Measurements from ENCODE around the gene USP24.
"Not testable (repeated sequence)": the region's sequence is repeated elsewhere in the genome, so short reads cannot be mapped to it uniquely, and the experiment has no call there.

The USP24 gene

DNA sequence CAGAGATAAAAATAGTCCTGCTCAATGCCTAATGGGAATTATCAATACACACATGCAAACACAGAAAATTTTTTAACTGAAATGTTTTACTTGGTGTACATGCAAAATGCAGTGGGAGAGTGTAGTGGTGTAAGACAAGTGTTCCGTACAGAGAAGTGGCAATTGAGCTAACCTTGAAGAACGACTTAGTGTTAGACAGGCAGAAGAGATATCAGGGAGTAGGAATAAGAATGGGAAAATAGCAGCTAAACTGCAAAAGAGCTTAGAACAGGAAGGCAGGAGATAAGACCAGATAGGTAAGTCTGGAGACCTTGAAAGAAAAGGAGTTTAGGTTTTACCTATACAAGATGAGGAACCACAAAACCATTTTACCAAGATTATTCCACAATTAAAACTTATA lies 9.0 kb downstream of the USP24 start:
- TF ChIP-seq, protein P1, sequence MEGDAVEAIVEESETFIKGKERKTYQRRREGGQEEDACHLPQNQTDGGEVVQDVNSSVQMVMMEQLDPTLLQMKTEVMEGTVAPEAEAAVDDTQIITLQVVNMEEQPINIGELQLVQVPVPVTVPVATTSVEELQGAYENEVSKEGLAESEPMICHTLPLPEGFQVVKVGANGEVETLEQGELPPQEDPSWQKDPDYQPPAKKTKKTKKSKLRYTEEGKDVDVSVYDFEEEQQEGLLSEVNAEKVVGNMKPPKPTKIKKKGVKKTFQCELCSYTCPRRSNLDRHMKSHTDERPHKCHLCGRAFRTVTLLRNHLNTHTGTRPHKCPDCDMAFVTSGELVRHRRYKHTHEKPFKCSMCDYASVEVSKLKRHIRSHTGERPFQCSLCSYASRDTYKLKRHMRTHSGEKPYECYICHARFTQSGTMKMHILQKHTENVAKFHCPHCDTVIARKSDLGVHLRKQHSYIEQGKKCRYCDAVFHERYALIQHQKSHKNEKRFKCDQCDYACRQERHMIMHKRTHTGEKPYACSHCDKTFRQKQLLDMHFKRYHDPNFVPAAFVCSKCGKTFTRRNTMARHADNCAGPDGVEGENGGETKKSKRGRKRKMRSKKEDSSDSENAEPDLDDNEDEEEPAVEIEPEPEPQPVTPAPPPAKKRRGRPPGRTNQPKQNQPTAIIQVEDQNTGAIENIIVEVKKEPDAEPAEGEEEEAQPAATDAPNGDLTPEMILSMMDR (conservative IDR thresholded peaks at IDR 0.05): no peak
- TF ChIP-seq ZFX (IDR thresholded peaks at IDR 0.05): no peak

DNA sequence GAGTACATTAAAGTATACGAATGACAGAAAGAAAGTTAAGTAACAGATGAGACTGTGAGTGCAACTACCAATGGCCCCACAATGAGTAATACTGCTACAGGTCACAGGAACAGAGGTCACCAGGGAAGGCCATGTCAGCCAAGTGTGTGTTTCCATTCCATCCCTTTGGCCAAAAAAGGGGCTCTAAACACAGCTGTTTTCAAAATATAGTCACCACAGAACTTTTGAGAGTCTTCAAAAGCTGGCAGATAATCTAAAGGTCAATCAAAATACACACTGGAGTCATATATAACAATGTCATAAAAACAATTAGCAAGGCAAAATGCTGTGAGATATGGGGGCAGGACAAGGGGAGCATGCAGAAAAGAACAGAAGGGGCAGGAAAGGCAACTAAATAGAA lies 10.2 kb downstream of the USP24 start:
- TF ChIP-seq, protein P1 (conservative IDR thresholded peaks at IDR 0.05): no peak
- no peak for TF ChIP-seq ZFX (IDR thresholded peaks at IDR 0.05)
- H3K27ac ChIP-seq: no peak overlapping the region

More for the DNA sequence above, 9.0 kb downstream of the USP24 start:
- no peak overlapping the region for H3K27ac ChIP-seq

DNA sequence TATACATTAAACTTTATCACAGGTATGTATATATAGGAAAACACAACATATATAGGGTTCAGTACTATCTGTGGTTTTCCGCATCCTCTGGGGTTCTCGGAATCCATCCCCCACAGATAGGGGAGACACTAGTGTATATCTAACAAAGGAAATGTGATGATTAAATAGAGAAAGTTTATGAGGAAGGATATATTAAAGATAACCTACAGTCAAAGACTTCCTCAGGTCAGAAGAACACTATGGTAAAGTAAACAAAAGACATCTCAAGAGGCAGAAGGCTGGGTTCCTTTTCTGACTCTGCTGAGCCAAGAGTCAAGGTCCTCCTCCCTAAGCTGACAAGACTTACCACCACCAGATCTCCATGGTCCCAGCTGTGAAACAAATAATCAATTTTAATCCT lies 12.1 kb downstream of the USP24 start:
- no peak for TF ChIP-seq ZFX (IDR thresholded peaks at IDR 0.05)
- TF ChIP-seq, protein P1 (conservative IDR thresholded peaks at IDR 0.05): no peak
- H3K27ac ChIP-seq: no peak overlapping the region

DNA sequence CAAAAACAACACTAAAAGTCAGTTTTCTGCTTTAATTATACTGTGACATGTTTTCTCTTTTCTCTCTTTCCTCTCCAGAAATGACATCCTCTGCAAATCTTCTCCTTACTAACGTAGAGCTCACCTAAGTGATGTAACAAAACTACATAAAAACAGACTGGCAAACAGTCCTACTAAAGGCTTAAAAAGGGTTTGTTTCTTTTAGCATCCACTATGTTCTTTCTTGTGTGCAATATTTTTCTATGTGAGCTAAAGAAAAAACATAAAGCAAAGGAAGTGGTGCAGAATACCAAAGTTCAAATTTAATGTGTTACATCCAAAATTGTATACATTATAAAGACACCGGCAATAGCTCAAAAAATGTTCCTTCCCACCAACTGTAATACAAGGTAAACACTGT lies 14.5 kb downstream of the USP24 start:
- H3K27ac ChIP-seq: no peak overlapping the region
- TF ChIP-seq, protein P1 (conservative IDR thresholded peaks at IDR 0.05): no peak

DNA sequence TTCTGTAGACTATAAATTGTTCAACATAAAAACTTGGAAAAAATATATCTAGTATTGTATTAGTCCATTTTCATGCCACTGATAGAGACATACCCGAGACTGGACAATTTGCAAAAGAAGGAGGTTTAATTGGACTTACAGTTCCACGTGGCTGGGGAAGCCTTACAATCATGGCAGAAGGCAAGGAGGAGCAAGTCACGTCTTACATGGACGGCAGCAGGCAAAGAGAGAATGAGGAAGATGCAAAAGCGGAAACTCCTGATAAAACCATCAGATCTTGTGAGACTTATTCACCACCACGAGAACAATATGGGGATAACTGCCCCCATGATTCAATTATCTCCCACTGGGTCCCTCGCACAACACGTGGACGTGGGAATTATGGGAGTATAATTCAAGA lies 15.4 kb downstream of the USP24 start:
- not testable (repeated sequence) for H3K27ac ChIP-seq

DNA sequence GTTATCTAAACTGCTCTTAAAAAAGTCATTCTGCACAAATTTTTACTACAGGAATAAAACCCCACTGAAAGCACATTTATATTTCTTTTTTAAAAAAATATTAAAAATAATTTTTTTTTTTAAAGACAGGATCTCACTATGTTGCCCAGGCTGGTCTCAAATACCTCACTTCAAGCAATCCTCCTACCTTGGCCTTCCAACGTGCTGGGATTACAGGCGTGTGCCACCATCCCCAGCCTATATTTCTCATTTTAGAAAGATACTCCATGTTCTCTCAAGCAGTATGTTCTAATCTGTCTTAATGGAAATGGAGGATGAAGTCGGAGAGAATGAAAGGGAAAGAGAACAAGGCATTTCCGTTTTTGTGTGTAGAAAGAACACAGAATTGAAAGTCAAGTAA lies 17.1 kb downstream of the USP24 start:
- TF ChIP-seq ZFX (IDR thresholded peaks at IDR 0.05): no peak
- TF ChIP-seq, protein P1 (conservative IDR thresholded peaks at IDR 0.05): no peak

DNA sequence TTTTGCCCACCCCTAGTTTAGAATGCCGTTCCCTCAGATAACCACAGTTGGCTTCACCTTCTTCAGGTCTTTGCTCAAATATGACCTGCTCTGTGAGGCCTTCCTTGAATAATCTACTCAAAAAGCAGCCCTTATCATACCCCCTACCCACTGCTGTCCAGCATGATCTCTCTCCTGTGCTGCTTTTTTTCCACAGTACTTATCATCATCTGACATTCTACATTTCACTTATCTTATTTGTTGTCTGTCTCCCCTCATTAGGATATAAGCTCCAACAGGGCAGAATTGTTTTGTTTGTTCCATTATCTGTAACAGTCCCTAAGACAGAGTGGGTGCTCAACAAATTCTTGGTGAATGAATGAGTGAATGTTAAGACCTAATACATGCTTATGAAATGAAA lies 18.1 kb downstream of the USP24 start:
- no peak overlapping the region for H3K27ac ChIP-seq
- TF ChIP-seq, protein P1 (conservative IDR thresholded peaks at IDR 0.05): no peak
- TF ChIP-seq ZFX (IDR thresholded peaks at IDR 0.05): no peak

More for the DNA sequence above, 17.1 kb downstream of the USP24 start:
- H3K27ac ChIP-seq: no peak overlapping the region

DNA sequence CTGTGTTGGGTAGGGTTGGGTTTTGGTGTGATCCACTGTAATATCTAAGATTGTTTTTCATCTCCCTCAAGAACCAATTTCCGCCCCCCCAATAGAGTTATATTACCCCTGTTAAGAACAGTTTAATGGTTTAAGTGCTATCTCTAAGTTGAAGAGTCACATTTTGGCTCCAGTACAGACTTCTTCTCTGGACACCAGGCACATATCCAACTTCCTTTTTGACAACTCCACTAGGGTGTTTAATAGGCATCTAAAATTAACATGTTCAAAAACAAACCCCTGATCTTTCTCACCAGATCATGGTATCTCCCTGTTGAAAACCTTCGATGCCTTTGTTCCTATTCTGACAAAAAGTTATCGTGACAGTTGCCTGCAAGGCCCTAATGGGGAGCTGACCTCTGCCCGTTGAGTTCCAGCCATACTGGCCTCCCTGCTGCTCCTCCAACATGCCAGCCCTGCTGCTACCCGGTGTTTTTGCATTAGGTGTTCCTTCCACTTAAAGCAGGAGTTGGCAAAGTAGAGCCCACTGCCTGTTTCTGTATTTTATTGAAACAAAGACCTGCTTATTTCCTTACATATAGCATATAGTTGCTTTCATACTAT lies 18.6 kb downstream of the USP24 start:
- H3K27ac ChIP-seq: no peak overlapping the region
- TF ChIP-seq ZFX (IDR thresholded peaks at IDR 0.05): no peak
- TF ChIP-seq, protein P1 (conservative IDR thresholded peaks at IDR 0.05): no peak

Data from C4-2B (cell line).